Neural cell (in vitro differentiated cells): ENCODE results near the gene CPXM1.

Experiments used
- EP300 ChIP-seq: fragments of 450-650 bp; conservative IDR thresholded peaks from 2 replicates; pipeline ENCODE4 v1.6.1; 2014; ENCODE audit warnings: antibody characterized with exemption, mild to moderate bottlenecking, moderate library complexity; ENCODE audit not compliant: poor library complexity, severe bottlenecking
- EZH2 ChIP-seq: fragments of 200-600, 300-800 bp; shearing (Covaris generic), sonication (generic); IDR thresholded peaks from 2 replicates; pipeline ENCODE4 v1.6.1; 2014; ENCODE audit warnings: antibody characterized with exemption, low read length, borderline replicate concordance, mild to moderate bottlenecking; ENCODE audit not compliant: insufficient read depth, poor library complexity, severe bottlenecking
- MXI1 ChIP-seq: fragments of 450-650 bp; conservative IDR thresholded peaks from 2 replicates; pipeline ENCODE4 v1.6.1; 2014; ENCODE audit warnings: antibody characterized with exemption, mild to moderate bottlenecking; ENCODE audit not compliant: poor library complexity, severe bottlenecking
- POLR2AphosphoS5 ChIP-seq: IDR thresholded peaks from 2 replicates; pipeline ENCODE4 v1.6.1; 2012
- RAD21 ChIP-seq: fragments of 450-650 bp; conservative IDR thresholded peaks from 2 replicates; pipeline ENCODE4 v1.6.1; 2014; ENCODE audit warnings: antibody characterized with exemption, mild to moderate bottlenecking, moderate library complexity
- REST ChIP-seq: IDR thresholded peaks from 2 replicates; pipeline ENCODE4 v1.6.1; 2012; ENCODE audit warnings: borderline replicate concordance
- SMC3 ChIP-seq: fragments of 450-650 bp; conservative IDR thresholded peaks from 2 replicates; pipeline ENCODE4 v1.6.1; 2014; ENCODE audit warnings: antibody characterized with exemption, mild to moderate bottlenecking, moderate library complexity; ENCODE audit not compliant: poor library complexity
- TAF1 ChIP-seq: IDR thresholded peaks from 2 replicates; pipeline ENCODE4 v1.6.1; 2012; ENCODE audit warnings: low read depth
- TF ChIP-seq, protein P1 (sequence below): fragments of 450-650 bp; IDR thresholded peaks from 2 replicates; pipeline ENCODE4 v1.5.1; 2014; ENCODE audit warnings: antibody characterized with exemption, mild to moderate bottlenecking, moderate library complexity; ENCODE audit not compliant: poor library complexity, severe bottlenecking

DNA sequence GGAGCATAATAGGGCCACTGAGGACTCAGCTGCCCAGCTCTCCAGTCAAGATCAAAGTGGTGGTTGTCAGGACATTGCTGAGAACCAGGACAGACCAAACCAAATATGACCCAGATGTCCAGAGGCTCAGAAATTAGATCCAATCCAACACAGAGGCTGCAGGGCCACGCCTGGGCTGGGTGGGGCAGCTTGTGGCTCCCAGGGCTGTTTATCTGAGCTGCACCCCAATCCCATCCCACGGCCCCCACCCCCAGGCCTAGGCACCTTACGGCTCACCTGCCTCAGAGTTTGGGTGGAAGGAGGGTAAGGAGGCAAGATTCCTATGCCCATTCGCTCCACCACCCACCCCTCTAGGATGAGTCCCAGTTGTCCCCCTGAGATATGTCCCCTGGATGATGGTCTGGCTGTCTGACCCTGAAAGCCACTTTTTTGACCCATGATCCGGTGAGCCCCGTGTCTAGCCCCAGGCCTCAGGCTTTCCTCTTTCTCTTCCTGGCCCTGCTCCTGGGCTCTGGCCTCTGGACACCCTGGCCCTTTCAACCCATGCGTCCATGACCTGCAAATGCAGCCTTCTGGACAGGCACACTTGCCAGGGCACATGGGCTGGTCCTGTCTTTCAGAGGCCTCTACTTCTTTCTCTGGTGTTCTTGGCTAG, 40.0 kb downstream of the CPXM1 start:
- TF ChIP-seq, protein P1, sequence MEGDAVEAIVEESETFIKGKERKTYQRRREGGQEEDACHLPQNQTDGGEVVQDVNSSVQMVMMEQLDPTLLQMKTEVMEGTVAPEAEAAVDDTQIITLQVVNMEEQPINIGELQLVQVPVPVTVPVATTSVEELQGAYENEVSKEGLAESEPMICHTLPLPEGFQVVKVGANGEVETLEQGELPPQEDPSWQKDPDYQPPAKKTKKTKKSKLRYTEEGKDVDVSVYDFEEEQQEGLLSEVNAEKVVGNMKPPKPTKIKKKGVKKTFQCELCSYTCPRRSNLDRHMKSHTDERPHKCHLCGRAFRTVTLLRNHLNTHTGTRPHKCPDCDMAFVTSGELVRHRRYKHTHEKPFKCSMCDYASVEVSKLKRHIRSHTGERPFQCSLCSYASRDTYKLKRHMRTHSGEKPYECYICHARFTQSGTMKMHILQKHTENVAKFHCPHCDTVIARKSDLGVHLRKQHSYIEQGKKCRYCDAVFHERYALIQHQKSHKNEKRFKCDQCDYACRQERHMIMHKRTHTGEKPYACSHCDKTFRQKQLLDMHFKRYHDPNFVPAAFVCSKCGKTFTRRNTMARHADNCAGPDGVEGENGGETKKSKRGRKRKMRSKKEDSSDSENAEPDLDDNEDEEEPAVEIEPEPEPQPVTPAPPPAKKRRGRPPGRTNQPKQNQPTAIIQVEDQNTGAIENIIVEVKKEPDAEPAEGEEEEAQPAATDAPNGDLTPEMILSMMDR = no peak
- TF ChIP-seq POLR2AphosphoS5 (no peak), EZH2 (no peak), EP300 (no peak), TAF1 (no peak), REST (no peak), SMC3 (no peak), MXI1 (no peak), RAD21 (no peak)
